Measurements from ENCODE around the gene ZNF76.
A peak's percentile ranks its signal among the peaks of the same experiment; 100 is the strongest.

The ZNF76 gene

DNA sequence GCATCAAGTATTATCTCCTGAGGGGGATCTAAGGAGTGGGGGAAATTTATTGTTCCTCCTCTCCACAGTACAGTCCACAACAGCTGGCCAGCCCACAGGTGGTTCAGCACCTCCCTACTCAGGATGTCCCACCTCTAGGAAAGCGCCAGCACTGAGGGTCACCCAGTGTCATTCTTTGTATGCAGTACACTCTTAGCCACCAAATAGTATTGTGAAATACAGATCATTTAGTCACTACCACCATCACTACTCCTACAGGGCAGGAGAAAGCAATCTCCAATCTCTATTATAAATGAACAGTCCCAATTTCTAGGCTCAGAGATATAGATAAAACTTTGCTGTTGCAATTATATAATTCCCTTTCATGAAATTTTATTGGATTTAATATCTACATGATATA is 6.3 kb upstream of the ZNF76 start:
- DNase-seq (ENCODE audit: insufficient read length), result no peak
- no peak for FAIRE-seq
- no peak for TF ChIP-seq POLR2AphosphoS5 (IDR thresholded peaks at IDR 0.05; ENCODE audit: low read depth, low read length)
- TF ChIP-seq POLR2A (IDR thresholded peaks at IDR 0.05; ENCODE audit: low read depth, low read length), result no peak
- TF ChIP-seq TAF1 (IDR thresholded peaks at IDR 0.05; ENCODE audit: borderline replicate concordance, low read depth, low read length), result no peak

DNA sequence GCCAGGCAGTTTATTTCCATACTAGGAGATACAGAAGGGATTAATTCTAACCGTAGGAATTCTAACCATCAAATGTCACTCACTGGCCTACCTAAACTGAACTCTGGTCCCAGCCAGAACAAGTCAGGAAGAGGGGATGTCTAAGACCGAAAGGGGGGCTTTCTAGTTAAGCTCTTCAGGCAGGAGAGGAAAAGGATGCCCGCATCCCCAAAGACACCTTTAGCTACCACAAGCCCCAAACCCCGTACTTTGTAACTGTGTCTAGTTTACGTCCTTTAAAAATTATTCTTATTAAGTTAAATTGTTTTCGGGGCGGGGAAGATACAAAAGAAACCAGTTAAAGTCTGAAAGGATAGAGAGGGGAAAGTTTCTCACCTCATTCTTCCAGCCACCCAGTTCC is 1.2 kb upstream of the ZNF76 start:
- no peak for FAIRE-seq

DNA sequence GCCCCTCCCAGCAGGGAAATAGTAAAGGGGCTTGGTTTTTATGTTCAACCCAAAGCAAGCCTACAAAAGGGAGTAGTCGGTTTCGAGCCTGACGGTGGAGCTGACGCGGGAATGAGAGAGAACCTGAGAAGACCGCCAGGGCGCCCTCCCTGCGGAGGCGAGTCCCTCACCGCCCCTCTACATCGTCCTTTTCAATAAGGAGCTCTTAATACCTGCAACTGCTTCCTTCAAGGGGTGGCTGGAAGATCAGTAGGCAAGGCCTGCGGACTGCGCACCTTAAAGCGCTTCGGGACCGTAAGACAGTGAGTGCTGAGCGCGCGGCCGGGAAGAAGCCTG is 709 bp upstream of the ZNF76 start:
- no peak for FAIRE-seq
- no peak for DNase-seq (ENCODE audit: insufficient read length)
- no peak for TF ChIP-seq TAF1 (IDR thresholded peaks at IDR 0.05; ENCODE audit: borderline replicate concordance, low read depth, low read length)
- TF ChIP-seq POLR2A (IDR thresholded peaks at IDR 0.05; ENCODE audit: low read depth, low read length), result no peak
- no peak for TF ChIP-seq POLR2AphosphoS5 (IDR thresholded peaks at IDR 0.05; ENCODE audit: low read depth, low read length)

More for the DNA sequence above, 1.2 kb upstream of the ZNF76 start:
- DNase-seq (ENCODE audit: insufficient read length), result no peak
- TF ChIP-seq POLR2A (IDR thresholded peaks at IDR 0.05; ENCODE audit: low read depth, low read length) (no peak), POLR2AphosphoS5 (IDR thresholded peaks at IDR 0.05; ENCODE audit: low read depth, low read length) (no peak), TAF1 (IDR thresholded peaks at IDR 0.05; ENCODE audit: borderline replicate concordance, low read depth, low read length) (no peak)

DNA sequence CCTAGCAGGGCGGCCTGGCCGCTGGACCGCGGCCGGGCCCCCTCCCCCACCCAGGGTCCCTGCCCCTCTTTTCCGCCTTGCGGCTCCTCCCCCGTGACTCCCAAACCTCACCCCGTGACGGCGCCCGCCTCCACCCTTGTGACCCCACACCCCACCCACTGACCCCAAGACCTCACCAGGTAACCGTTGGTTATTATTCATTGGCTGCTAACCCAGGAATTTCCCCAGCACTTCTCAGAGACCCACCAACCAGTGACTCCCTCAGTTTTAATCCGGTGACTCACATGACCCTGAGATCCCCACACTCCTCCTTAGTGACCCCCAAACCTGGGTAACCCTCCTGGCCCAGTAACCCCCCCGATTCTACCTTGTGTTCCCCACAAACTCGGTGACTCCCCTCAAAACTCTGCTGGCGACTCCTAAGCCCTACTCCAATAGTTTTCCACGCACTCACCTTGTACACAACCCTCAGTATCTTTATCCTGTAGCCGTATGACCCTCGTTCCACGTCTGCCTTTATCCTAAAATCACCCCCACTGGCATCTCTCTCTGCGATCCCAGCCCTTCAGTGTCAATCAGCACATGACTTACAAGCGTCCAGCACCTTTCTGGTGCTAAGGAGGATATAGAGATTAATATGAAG is 534 bp downstream of the ZNF76 start:
- DNase-seq (ENCODE audit: insufficient read length) (peak; percentile 67), FAIRE-seq (peak; percentile 78)
- no peak for TF ChIP-seq POLR2AphosphoS5 (IDR thresholded peaks at IDR 0.05; ENCODE audit: low read depth, low read length)

DNA sequence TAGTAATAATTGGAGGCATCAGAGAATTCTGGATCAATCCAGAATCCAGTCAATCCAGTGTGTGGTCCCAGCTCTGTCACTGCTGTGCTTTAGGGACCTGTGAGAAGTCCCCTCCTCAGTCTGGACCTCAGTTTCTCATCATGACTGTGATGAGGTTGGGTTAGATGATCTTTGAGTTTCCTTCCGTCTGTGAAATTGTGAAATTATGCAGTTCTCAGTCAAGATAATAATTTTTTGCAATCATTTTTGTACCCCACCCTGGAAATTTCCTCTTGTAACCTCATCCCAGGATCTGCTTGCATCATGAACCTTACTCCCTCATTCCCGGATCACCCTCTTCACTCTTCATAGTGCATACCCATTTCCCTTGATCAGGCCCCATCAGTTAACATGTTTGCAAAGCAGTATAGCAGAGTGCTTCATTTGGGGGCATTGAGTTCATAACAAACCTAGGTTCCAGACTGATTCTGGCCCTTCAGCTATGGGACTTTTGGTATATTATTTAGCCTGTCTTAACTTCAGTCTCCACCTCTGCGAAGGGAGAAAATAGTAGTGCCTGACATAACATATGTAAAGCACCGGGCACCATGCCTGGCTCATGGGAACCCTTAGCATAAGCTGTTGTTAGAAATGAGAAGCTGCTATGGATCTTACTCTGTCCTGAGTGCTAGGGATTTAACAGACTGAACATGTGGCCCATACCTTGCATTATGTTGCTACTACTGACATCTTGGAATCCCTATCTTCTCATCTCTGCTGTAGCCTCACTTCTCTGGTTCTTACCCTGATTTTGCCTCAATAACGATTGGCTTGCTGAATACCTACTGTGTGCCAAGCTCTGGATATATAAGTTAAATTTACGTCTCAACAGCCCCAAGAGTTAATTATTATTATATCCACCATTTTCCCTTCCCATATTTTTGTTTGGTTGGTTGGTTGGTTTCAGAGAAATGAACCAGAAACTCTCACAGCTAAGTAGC is 1.3 kb downstream of the ZNF76 start:
- FAIRE-seq (no peak), DNase-seq (ENCODE audit: insufficient read length) (no peak)

DNA sequence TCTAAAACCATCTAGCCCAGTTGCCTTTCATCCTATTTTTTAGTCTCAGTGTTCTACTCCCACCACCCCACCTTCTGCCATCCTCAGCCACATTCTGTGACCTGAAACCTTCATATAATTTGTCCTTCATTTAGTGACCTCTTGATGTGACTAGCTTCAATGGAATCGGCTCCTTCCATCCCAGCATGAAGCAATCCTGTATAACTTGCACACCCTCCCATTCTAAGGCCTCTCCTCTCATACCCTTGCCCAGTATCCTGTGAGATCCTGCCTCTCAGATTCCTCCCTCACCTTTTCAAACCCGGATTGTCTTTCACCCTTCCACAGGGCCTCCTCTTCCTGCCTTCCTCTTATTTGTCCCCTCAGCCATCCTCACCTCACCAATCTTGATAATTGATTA is 3.1 kb downstream of the ZNF76 start:
- FAIRE-seq (no peak), DNase-seq (ENCODE audit: insufficient read length) (no peak)
- TF ChIP-seq POLR2AphosphoS5 (IDR thresholded peaks at IDR 0.05; ENCODE audit: low read depth, low read length) (no peak), POLR2A (IDR thresholded peaks at IDR 0.05; ENCODE audit: low read depth, low read length) (no peak), TAF1 (IDR thresholded peaks at IDR 0.05; ENCODE audit: borderline replicate concordance, low read depth, low read length) (no peak)

More for the DNA sequence above, 1.3 kb downstream of the ZNF76 start:
- no peak for TF ChIP-seq POLR2A (IDR thresholded peaks at IDR 0.05; ENCODE audit: low read depth, low read length)
- no peak for TF ChIP-seq POLR2AphosphoS5 (IDR thresholded peaks at IDR 0.05; ENCODE audit: low read depth, low read length)

DNA sequence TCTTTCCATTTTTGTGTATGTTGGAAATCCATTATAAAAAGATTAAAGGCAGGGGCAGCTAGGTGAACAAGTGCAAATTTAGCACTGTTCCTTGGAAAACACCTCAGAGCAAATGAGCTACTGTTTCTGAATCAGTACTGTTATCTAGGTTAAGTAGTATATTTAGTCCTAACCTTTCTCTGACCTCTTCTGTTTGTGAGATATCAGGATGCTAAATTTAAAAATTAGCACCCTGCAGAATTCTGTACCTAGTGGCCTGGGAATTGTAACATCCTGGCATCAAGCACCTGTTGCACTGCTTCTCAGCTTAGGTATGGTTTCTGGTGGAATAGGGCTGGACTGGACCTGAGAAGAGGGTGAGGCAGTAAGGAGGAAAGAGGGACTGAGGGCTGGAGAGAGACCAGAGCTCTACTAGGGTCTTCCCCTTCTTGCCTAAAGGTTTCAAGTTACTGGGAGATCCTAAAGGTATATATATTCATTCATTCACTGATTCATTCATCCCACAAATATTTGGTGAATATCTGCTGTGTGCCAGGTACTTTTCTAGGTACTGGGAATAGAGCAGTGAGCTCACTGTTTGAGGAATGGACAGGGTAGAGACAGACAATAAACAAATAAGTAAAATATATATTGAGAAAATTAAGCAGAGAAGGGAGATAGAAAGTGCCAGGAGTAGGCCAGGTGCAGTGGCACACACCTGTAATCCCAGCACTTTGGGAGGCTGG is 5.2 kb downstream of the ZNF76 start:
- no peak for DNase-seq (ENCODE audit: insufficient read length)
- no peak for FAIRE-seq
- TF ChIP-seq POLR2AphosphoS5 (IDR thresholded peaks at IDR 0.05; ENCODE audit: low read depth, low read length), result no peak
- TF ChIP-seq POLR2A (IDR thresholded peaks at IDR 0.05; ENCODE audit: low read depth, low read length), result no peak
- no peak for TF ChIP-seq TAF1 (IDR thresholded peaks at IDR 0.05; ENCODE audit: borderline replicate concordance, low read depth, low read length)

DNA sequence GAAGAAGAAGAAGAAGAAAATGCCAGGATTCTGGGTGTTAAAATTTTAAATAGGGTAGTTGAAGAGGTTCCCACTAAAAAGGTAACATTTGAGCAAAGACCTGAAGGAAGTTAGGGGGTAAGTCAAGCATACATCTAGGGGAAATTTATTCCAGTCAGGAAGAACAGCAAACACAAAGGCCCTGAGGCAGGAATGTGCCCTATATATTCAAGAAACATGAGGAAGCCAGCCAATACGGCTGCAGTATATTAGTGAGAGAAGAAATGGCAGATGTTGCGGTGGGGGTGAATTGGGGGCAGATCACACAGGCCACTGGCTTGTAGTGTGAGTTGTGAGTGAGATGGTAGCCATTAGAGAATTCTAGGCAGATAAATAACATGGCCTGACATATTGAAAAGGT is 6.0 kb downstream of the ZNF76 start:
- TF ChIP-seq POLR2A (IDR thresholded peaks at IDR 0.05; ENCODE audit: low read depth, low read length), result no peak
- TF ChIP-seq TAF1 (IDR thresholded peaks at IDR 0.05; ENCODE audit: borderline replicate concordance, low read depth, low read length), result no peak
- no peak for TF ChIP-seq POLR2AphosphoS5 (IDR thresholded peaks at IDR 0.05; ENCODE audit: low read depth, low read length)
- no peak for DNase-seq (ENCODE audit: insufficient read length)
- FAIRE-seq, result no peak

DNA sequence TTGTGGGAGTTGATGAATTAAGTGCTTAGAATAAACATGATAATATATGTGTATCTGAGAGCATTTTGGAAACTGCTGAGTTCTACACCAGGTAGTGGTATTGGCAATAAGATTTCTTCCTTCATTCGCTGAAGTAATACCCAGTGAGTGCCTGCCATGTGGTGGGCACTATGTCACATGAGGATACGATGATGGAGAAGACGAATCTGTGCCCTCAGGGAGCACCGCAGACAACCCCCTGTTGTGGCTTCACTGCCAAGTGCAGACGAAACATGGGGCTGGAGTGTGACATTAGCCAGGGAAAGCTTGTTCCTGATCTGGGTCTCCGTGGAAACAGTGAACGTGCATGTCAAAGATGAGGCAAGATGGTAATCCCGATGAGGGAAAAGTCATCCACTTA is 7.9 kb downstream of the ZNF76 start:
- TF ChIP-seq TAF1 (IDR thresholded peaks at IDR 0.05; ENCODE audit: borderline replicate concordance, low read depth, low read length), result no peak
- no peak for TF ChIP-seq POLR2A (IDR thresholded peaks at IDR 0.05; ENCODE audit: low read depth, low read length)
- no peak for TF ChIP-seq POLR2AphosphoS5 (IDR thresholded peaks at IDR 0.05; ENCODE audit: low read depth, low read length)
- DNase-seq (ENCODE audit: insufficient read length) (no peak), FAIRE-seq (no peak)

DNA sequence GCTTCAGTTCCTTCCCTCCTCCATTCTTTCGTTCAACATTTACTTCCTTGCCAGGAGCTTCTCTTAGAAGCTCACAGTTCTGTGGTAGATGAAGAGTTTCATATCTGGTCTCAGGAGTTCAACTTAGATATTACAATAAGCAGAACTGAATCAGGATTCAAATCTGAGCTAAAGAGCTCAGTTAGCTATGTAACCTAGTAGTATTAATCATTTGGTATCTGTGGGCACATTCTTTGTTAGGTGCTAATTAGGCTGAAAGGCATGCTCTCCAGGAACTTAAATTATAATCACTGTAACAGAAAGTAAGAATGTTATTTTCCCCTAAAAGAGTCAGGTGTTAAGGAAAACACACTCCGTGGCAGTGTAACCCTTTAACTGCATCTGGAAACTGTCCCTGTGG is 8.4 kb downstream of the ZNF76 start:
- FAIRE-seq, result no peak
- DNase-seq (ENCODE audit: insufficient read length), result no peak
- TF ChIP-seq POLR2AphosphoS5 (IDR thresholded peaks at IDR 0.05; ENCODE audit: low read depth, low read length) (no peak), POLR2A (IDR thresholded peaks at IDR 0.05; ENCODE audit: low read depth, low read length) (no peak), TAF1 (IDR thresholded peaks at IDR 0.05; ENCODE audit: borderline replicate concordance, low read depth, low read length) (no peak)

DNA sequence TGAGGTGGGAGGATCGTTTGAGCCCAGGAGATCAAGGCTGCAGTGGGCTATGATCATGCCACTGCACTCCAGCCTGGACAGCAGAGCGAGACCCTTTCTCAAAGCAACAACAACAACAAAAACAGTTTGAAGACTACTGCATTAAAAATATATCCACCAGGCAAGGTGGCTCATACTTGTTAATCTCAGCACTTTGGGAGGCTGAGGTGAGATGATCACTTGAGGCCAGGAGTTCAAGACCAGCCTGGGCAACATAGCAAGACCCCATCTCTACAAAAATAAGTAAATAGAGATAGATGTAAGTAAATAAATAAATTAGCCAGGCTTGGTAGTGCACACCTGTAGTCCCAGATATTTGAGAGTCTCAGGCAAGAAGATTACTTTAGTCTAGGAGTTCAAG is 12.5 kb downstream of the ZNF76 start:
- TF ChIP-seq POLR2A (IDR thresholded peaks at IDR 0.05; ENCODE audit: low read depth, low read length) (no peak), TAF1 (IDR thresholded peaks at IDR 0.05; ENCODE audit: borderline replicate concordance, low read depth, low read length) (no peak), POLR2AphosphoS5 (IDR thresholded peaks at IDR 0.05; ENCODE audit: low read depth, low read length) (no peak)
- DNase-seq (ENCODE audit: insufficient read length), result no peak
- no peak for FAIRE-seq

All from GM12892 (cell line).